ENCODE data around the gene COL19A1. TPM values are rescaled to one million over a fixed set of nuclear protein-coding genes. Genes with fewer than 3 reads are reported as not detected.

COL19A1 gene
- total RNA-seq, 2 experiments from 2014 or later = 0.40 TPM; not detected in 1

GRCh38 chr6:70219943-70220613, 353.7 kb downstream of the COL19A1 start:
- H3K27me3 Mint-ChIP-seq = peaks cover 16% of the 10 kb centered on the region
- H3K4me3 Mint-ChIP-seq = no peak overlapping the region
- H3K4me1 Mint-ChIP-seq = no peaks in the 10 kb centered on the region
- H3K9me3 Mint-ChIP-seq (ENCODE audit: low read depth) = no peaks in the 10 kb centered on the region
- ATAC-seq = no peak
- CTCF ChIA-PET = interaction anchor here (1.2 to 5.0 kb wide), 8 partner anchors 9 to 736 kb away, joined by 4 to 64 read pairs (median 12); partner anchors contain the start of genes B3GAT2 and LMBRD1
- DNase-seq = no peak
- no peaks in the 10 kb centered on the region for H3K36me3 Mint-ChIP-seq
- H3K27ac Mint-ChIP-seq = no peak overlapping the region

GRCh38 chr6:70221025-70221714, 354.8 kb downstream of the COL19A1 start:
- H3K27ac Mint-ChIP-seq = no peak overlapping the region
- ATAC-seq (no peak), DNase-seq (no peak)
- no peaks in the 10 kb centered on the region for H3K4me1 Mint-ChIP-seq
- CTCF ChIA-PET = interaction anchor here (0.6 to 5.0 kb wide), 17 partner anchors 8 to 789 kb away, joined by 3 to 64 read pairs (median 4); partner anchors contain the start of gene B3GAT2
- H3K36me3 Mint-ChIP-seq = no peaks in the 10 kb centered on the region
- peaks cover 13% of the 10 kb centered on the region for H3K27me3 Mint-ChIP-seq
- H3K9me3 Mint-ChIP-seq (ENCODE audit: low read depth) = no peaks in the 10 kb centered on the region
- no peak overlapping the region for H3K4me3 Mint-ChIP-seq

- CTCF ChIA-PET = interaction anchor here (1.0 to 5.0 kb wide), 14 partner anchors 10 to 788 kb away, joined by 3 to 64 read pairs (median 5); partner anchors contain the start of gene B3GAT2
- Mint-ChIP-seq H3K4me1 (no peaks in the 10 kb centered on the region), H3K36me3 (no peaks in the 10 kb centered on the region), H3K4me3 (no peak overlapping the region), H3K27me3 (peaks cover 10% of the 10 kb centered on the region), H3K27ac (no peak overlapping the region), H3K9me3 (ENCODE audit: low read depth) (no peaks in the 10 kb centered on the region)
- DNase-seq (no peak), ATAC-seq (no peak)
Measured at GRCh38 chr6:70221715-70222438, 355.5 kb downstream of the COL19A1 start.

GRCh38 chr6:70222439-70222749, 356.0 kb downstream of the COL19A1 start:
- H3K27me3 Mint-ChIP-seq = peaks cover 10% of the 10 kb centered on the region

GRCh38 chr6:70225055-70225454, 358.7 kb downstream of the COL19A1 start:
- Mint-ChIP-seq H3K4me3 (no peak overlapping the region), H3K27me3 (peaks cover 12% of the 10 kb centered on the region), H3K27ac (no peak overlapping the region), H3K36me3 (no peaks in the 10 kb centered on the region), H3K4me1 (no peaks in the 10 kb centered on the region), H3K9me3 (ENCODE audit: low read depth) (no peaks in the 10 kb centered on the region)
- DNase-seq = no peak
- ATAC-seq = no peak
- CTCF ChIA-PET = no interaction called here

More at GRCh38 chr6:70222439-70222749, 356.0 kb downstream of the COL19A1 start:
- CTCF ChIA-PET = interaction anchor here (5.0 kb wide), 1 partner anchor 147 kb away, joined by 64 read pairs; no protein-coding TSS in a partner anchor
- ATAC-seq = no peak
- Mint-ChIP-seq H3K4me1 (no peaks in the 10 kb centered on the region), H3K9me3 (ENCODE audit: low read depth) (no peaks in the 10 kb centered on the region), H3K4me3 (no peak overlapping the region), H3K27ac (no peak overlapping the region), H3K36me3 (no peaks in the 10 kb centered on the region)
- no peak for DNase-seq

- DNase-seq (no peak), ATAC-seq (no peak)
- Mint-ChIP-seq H3K4me3 (no peak overlapping the region), H3K36me3 (no peaks in the 10 kb centered on the region), H3K27ac (no peak overlapping the region), H3K4me1 (no peaks in the 10 kb centered on the region), H3K9me3 (ENCODE audit: low read depth) (no peaks in the 10 kb centered on the region), H3K27me3 (peaks cover 18% of the 10 kb centered on the region)
- CTCF ChIA-PET = interaction anchor here (0.7 to 2.7 kb wide), 2 partner anchors 10 to 184 kb away, joined by 3 to 17 read pairs; no protein-coding TSS in a partner anchor
Measured at GRCh38 chr6:70231311-70231710, 365.0 kb downstream of the COL19A1 start.

- ATAC-seq (no peak), DNase-seq (no peak)
- Mint-ChIP-seq H3K9me3 (ENCODE audit: low read depth) (no peaks in the 10 kb centered on the region), H3K36me3 (no peaks in the 10 kb centered on the region), H3K4me3 (no peak overlapping the region), H3K27ac (no peak overlapping the region), H3K4me1 (no peaks in the 10 kb centered on the region), H3K27me3 (peaks cover 17% of the 10 kb centered on the region)
- CTCF ChIA-PET = no interaction called here
Measured at GRCh38 chr6:70234561-70235236, 368.3 kb downstream of the COL19A1 start.

GRCh38 chr6:70236343-70236742, 370.0 kb downstream of the COL19A1 start:
- Mint-ChIP-seq H3K27ac (no peak overlapping the region), H3K9me3 (ENCODE audit: low read depth) (no peaks in the 10 kb centered on the region), H3K4me3 (no peak overlapping the region), H3K4me1 (no peaks in the 10 kb centered on the region), H3K36me3 (no peaks in the 10 kb centered on the region), H3K27me3 (peaks cover 15% of the 10 kb centered on the region)
- DNase-seq (no peak), ATAC-seq (no peak)
- CTCF ChIA-PET = no interaction called here

- no peak for ATAC-seq
- CTCF ChIA-PET = no interaction called here
- no peak overlapping the region for H3K27ac Mint-ChIP-seq
- H3K4me1 Mint-ChIP-seq = no peaks in the 10 kb centered on the region
- H3K9me3 Mint-ChIP-seq (ENCODE audit: low read depth) = no peaks in the 10 kb centered on the region
- no peak overlapping the region for H3K4me3 Mint-ChIP-seq
- H3K27me3 Mint-ChIP-seq = peaks cover 5% of the 10 kb centered on the region
- no peak for DNase-seq
- no peaks in the 10 kb centered on the region for H3K36me3 Mint-ChIP-seq
Measured at GRCh38 chr6:70241031-70241430, 374.7 kb downstream of the COL19A1 start.

GRCh38 chr6:70241991-70242420, 375.6 kb downstream of the COL19A1 start:
- ATAC-seq = no peak
- H3K27me3 Mint-ChIP-seq = peaks cover 5% of the 10 kb centered on the region
- H3K27ac Mint-ChIP-seq = no peak overlapping the region
- no peak for DNase-seq
- no peaks in the 10 kb centered on the region for H3K4me1 Mint-ChIP-seq
- no peaks in the 10 kb centered on the region for H3K9me3 Mint-ChIP-seq (ENCODE audit: low read depth)
- CTCF ChIA-PET = no interaction called here
- no peak overlapping the region for H3K4me3 Mint-ChIP-seq
- H3K36me3 Mint-ChIP-seq = no peaks in the 10 kb centered on the region

GRCh38 chr6:70246118-70246517, 379.8 kb downstream of the COL19A1 start:
- Mint-ChIP-seq H3K4me1 (no peaks in the 10 kb centered on the region), H3K27ac (no peak overlapping the region), H3K36me3 (no peaks in the 10 kb centered on the region), H3K9me3 (ENCODE audit: low read depth) (no peaks in the 10 kb centered on the region), H3K27me3 (peaks cover 2% of the 10 kb centered on the region), H3K4me3 (no peak overlapping the region)
- CTCF ChIA-PET = interaction anchor here (1.0 kb wide), 1 partner anchor 123 kb away, joined by 3 read pairs; no protein-coding TSS in a partner anchor
- ATAC-seq (no peak), DNase-seq (no peak)

GRCh38 chr6:70252604-70253003, 386.2 kb downstream of the COL19A1 start:
- ATAC-seq (no peak), DNase-seq (no peak)
- Mint-ChIP-seq H3K4me3 (no peak overlapping the region), H3K27me3 (peaks cover 5% of the 10 kb centered on the region), H3K4me1 (no peaks in the 10 kb centered on the region), H3K9me3 (ENCODE audit: low read depth) (no peaks in the 10 kb centered on the region), H3K27ac (no peak overlapping the region), H3K36me3 (no peaks in the 10 kb centered on the region)
- CTCF ChIA-PET = no interaction called here

GRCh38 chr6:70253923-70254322, 387.6 kb downstream of the COL19A1 start:
- Mint-ChIP-seq H3K27me3 (peaks cover 5% of the 10 kb centered on the region), H3K27ac (no peak overlapping the region), H3K9me3 (ENCODE audit: low read depth) (no peaks in the 10 kb centered on the region), H3K4me1 (no peaks in the 10 kb centered on the region), H3K36me3 (no peaks in the 10 kb centered on the region), H3K4me3 (no peak overlapping the region)
- CTCF ChIA-PET = interaction anchor here (1.1 to 1.7 kb wide), 2 partner anchors 14 to 33 kb away, joined by 3 to 6 read pairs; no protein-coding TSS in a partner anchor
- ATAC-seq (no peak), DNase-seq (no peak)

All from activated CD8-positive, alpha-beta memory T cell treated with anti-CD3 and anti-CD28 coated beads, Interleukin-2, amount 10 ng/mL, durations not matched to agents 7 days and 5 days (primary cell).